GM10248 (cell line): ENCODE measurements around the gene U2AF1.
"Not testable (repeated sequence)": the region's sequence is repeated elsewhere in the genome, so short reads cannot be mapped to it uniquely, and the experiment has no call there.

Source experiments
- CTCF ChIA-PET: fragments of 300-600 bp; sonication (Branson Sonifier 250); formaldehyde crosslinking; extraction: SDS; loops from one replicate; lab custom pipeline; 2021; ENCODE audit warnings: antibody characterized with exemption; lab: Yijun Ruan, JAX
- POLR2A ChIA-PET: fragments of 350-650 bp; sonication (Branson Sonifier 250); formaldehyde crosslinking; extraction: SDS; loops from one replicate; lab custom pipeline; 2020; ENCODE audit warnings: antibody characterized with exemption; lab: Yijun Ruan, JAX
- DNase-seq: peaks from one replicate; pipeline ENCODE4 v3.0.0; 2012; ENCODE audit errors: extremely low spot score

Gene U2AF1

DNA sequence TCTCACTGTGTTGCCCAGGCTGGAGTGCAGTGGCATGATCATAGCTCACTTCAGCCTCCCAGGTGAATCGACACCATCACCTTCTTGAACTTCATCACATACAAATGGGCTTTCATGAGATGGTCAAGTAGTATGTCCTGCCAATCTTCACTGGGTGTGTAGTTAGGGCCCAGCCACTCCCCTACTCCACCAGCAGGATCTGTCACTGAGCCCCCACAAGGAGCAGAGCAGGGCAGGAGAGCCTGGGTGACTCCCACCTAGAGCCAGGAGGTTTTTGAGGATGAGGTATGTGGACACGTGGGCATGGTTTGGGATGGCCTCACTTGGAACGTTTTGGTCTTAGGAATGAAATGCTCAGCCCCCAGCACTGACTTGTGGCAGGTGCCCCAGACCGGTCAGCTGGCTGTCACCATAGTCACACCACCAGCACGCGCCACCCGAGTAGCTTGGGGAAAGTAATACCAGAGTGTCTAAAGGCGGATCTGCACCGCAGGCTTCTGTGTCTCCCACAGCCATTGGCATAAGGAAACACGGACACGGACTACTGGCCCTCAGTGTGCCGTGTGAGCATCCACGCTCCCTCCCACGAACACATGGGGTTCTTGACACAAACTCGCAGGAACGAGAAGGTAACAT, 15.3 kb downstream of the U2AF1 start:
- POLR2A ChIA-PET, DNase-seq, CTCF ChIA-PET: not testable (repeated sequence)

DNA sequence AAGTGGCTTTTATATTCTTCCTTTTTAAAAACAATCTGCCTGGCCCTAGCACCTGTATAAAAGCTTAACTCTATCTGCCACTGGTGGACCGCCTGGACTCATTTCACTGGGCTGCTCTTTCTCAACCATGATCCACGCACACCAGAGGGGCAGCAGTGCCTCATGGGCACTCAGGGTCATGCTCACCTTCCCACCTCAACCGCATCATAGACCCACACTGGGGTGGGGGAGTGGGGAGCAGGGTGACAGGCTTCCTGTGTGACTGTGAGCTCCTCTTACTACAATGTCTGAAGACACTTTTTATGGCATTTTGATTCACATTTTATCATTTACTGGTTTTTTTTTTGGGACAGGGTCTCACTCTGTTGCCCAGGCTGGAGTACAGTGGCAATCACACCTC, 16.4 kb downstream of the U2AF1 start:
- POLR2A ChIA-PET, result not testable (repeated sequence)

DNA sequence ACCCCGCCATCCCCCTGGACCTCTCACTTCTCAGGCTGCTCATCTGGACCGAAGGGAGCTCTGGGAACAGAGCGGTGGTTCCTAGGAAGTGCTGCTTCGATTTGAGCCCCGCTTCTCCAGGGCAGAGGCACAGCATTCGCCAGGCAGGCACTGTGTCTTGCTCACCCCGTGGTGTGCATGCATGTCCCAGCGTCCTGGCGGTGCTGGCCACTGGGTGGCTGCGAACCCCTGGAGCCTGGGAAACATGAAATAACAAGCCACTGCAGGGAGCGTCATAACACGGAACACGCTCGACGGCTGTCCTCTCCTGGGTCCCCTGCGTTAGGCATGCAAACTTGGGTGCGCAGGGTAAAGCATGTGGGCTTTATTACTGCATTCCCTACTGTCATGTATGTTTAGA, 17.9 kb downstream of the U2AF1 start:
- CTCF ChIA-PET, DNase-seq, POLR2A ChIA-PET: not testable (repeated sequence)

More for the DNA sequence above, 16.4 kb downstream of the U2AF1 start:
- CTCF ChIA-PET, DNase-seq: not testable (repeated sequence)

DNA sequence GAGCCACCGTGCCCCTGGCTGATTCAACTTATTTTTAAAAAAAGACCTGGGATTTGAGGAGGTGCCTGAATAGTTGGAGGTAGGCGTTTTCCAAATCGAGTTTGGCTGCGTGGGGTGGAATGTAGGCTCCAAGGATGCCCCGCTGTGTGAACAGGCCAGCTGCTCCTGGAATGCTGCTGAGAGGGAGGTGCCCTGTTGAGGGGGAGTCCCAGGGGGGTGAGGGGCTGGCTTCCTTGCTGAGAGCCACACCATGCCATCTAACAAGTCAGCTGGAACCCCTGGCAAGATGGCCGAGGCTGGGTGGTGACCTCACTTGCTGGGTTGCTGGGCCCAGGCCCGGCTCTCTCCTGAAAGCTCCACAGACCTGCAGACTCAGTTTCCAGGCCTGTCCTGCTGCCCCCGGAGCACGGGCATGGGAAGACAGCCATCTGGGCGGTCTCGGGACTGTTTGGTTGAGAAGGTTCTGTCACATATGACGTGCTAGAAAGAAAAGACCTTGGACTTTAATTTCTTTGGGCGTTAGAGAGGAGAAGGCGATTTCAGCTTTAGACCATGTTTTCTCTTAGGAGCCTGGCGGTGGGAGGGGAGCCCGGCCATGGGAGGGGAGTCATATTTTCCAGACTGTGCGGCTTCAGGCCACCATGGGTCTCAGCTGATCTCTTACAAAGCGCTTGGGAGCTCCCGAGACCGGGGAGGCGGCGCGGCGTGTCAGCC, 24.6 kb downstream of the U2AF1 start:
- CTCF ChIA-PET, DNase-seq, POLR2A ChIA-PET: not testable (repeated sequence)

DNA sequence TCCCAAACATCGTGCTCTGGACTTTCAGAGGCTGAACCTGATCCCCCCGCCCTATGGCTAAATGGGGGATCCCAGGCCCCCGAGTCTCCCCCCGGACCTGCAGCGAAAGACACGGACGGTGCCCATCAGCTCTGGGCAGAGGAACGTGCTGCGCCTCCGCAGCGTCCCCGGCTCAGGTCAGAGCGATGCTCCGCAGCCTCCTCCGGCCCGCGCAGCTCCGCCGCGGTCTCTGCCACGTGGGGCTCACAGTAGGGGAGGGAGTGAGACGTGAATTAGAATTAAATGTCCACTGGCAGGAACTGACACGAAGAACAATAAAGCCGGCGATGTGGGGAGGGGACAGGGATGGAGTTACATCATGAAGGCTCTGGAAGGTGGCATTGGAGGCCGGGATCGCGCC, 30.7 kb downstream of the U2AF1 start:
- POLR2A ChIA-PET, DNase-seq, CTCF ChIA-PET: not testable (repeated sequence)

DNA sequence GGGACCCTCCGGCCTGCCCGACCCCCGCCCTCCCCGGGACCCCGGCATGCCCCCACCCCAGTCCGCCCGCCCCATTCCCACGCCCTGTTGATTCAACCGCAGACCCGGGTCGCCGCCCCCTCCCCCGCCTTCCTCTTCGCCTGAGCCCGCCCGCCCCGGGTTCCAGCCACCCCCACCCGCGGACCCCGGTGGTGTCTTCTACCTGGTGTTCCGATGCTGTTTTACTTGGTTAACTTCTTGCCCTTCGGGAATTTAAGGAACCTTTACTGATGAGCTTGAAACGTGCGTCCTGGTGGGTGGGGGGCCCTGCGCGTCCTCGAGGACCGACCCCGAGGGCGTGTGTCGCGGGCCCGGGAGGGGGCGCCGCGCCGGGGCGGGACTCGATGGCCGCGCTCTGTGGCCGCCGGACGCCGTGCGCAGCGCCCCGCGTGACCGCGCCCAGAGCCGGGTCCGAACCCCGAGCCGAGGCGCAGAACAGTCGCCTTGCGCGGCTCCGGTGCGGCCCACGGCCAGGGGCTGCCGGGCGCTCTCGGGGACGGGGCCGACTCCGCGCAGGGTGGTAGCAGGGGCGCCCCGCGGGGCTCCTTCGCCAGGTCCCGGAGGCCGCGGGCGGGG, 31.2 kb downstream of the U2AF1 start:
- DNase-seq, CTCF ChIA-PET: not testable (repeated sequence)

DNA sequence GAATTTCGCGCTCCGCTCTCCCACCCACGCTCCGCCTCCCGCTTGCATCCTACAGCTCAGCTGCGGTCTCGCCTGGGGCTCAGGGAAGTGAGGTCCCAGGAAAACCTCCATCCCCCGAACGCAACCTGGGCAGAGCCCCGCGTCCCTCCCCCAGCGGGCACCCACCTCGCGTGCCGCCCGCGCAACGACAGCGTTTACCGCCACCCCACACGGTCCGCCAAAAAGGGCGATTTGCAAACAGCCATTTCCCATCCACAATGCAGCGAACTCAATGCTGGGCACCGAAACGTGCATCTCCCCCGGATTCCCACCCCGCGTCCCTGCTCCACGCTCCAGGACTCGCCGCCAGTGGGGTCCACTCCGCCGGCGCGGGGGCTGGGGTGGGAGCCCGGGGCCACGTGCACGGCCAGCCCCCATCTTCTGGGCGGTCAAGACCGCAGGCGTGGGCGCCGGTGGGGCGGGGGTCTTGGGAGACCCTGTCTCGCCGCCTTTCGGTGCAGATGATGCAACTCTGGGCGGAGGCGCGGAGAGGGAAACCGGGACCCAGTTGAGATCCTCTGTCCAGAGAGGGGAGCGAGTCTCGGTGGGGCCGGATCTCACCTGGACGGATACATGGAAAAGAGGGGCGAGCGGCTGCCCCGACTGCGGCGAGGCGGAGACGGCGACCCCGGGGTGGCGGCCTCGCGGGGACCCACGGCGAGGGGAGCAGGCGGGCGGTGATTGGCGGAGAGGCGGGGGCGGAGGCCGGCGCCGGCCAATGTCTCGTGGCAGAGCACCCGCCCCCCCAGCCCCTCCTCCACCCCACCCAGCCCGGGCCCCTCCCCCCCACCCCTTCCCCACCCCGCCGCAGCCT, 32.0 kb downstream of the U2AF1 start, which contains the start of gene CBS:
Gene CBS (minus strand): TSS at position 666 of the 853 bp plus-strand sequence. CDS start 3,642 bp downstream, outside the sequence.
- POLR2A ChIA-PET, DNase-seq, CTCF ChIA-PET: not testable (repeated sequence)

More for the DNA sequence above, 31.2 kb downstream of the U2AF1 start:
- POLR2A ChIA-PET, result not testable (repeated sequence)

DNA sequence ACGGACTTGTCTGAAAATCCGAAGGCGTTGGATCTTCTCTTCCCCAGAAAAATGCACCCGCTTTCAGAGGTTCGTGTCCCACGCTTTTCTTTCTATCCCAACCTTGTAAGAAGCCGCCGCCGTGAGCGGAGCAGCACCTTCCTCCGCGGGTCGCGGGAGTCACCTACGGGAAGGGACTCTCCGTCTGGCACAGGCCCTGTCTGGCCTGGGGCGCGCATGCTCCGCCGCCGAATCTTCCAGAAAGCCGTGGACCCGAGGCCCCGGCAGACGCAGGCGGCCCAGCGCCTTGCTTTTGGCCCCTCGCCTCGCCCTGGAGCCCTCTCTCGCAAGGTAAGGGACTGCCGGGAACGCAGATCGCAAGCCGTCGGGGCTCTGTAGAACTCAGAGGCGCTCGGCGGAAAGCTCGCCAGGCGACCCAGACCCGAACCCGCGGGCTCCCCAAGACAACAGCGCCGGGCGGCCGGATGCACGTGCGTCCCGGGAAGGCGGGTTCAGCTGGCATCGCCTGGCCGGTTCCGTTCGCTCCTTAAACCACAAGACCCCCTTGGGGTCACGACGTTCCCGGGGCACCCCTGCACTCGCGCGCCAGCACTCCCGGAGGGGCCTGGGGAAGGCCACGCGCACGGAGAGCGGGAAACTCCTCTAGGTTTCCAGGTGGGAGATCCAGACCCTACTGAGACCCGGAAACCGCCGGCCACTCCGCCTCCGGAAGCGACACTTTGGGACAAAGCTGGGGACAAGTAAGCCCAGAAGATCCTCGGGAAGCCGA, 32.8 kb downstream of the U2AF1 start:
- DNase-seq, CTCF ChIA-PET, POLR2A ChIA-PET: not testable (repeated sequence)

DNA sequence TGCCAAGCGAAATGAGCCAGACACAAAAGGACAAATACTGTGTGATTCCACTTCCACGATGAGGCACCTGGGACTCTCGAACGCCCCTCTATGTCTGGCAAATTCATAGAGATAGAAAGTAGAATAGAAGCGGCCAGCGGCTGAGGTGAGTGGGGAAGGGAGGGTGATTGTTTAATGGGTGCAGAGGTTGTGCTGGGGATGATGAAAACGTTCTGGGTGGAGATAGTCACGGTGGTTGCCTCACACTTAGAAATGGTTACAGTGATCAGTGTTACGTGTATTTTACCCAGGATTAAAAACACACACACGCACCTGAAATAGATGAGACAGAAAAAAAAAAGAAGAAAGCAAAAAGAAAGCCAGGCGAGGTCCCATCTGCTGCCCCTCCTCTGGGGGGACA, 34.6 kb downstream of the U2AF1 start:
- POLR2A ChIA-PET, DNase-seq, CTCF ChIA-PET: not testable (repeated sequence)

DNA sequence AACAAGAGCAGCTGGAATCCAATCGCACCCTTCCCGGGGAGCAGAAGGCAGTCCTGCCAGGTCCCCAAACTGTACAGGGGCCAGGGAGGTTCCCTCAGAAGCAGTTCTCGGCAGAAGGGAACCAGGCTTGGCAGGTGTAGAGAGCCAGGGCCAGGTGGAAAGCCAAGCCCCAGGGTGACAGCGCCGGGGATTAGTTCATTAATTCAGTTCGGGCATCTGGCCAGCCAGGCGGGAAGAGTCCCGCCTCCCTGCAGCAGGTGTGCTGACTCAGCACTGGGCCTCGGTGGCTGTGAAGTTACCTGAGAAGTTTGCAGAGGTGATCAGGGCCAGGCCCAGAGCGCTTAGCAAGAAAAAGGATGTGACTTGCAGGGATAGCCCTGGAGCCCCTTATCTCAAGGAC, 37.7 kb downstream of the U2AF1 start:
- DNase-seq, CTCF ChIA-PET, POLR2A ChIA-PET: not testable (repeated sequence)

DNA sequence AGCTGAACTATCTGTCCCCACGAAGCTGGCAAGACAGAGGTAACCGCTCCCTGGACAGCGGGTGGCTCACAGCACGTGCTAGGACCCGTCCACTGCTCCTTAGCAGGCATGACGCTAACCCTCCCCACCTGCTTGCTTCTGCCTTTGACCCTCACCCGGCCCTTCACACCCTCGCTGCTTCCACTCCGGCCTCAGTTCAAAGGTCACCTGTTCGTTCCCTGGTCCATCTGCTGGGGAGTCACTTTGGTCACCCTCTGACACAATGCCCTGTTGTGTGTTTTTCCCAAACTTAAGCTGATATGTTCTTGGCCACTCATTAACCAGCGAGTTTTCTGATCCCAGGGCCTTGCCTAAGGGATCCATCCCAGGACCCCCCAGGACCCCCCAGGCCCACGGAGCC, 39.3 kb downstream of the U2AF1 start:
- CTCF ChIA-PET, POLR2A ChIA-PET, DNase-seq: not testable (repeated sequence)

DNA sequence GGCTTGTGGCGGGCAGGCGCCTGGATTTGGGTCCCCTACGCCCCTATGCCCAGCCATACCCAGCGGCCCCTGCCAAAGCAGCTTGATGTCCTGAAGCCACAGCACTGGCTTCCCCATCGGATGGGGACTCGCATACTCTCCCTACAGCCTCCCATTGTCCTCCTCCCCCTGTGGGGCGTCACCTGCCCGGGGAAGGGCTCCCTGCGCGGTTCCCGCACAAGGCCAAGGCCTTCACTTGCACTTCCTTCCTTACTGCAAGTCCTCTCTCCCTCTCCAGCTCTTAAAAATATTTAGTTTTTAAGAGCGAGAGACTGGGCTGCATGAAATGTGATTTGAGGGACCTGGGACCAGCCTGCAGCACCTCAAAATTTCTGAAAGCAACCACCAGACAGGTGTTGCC, 40.7 kb downstream of the U2AF1 start:
- DNase-seq, POLR2A ChIA-PET, CTCF ChIA-PET: not testable (repeated sequence)

DNA sequence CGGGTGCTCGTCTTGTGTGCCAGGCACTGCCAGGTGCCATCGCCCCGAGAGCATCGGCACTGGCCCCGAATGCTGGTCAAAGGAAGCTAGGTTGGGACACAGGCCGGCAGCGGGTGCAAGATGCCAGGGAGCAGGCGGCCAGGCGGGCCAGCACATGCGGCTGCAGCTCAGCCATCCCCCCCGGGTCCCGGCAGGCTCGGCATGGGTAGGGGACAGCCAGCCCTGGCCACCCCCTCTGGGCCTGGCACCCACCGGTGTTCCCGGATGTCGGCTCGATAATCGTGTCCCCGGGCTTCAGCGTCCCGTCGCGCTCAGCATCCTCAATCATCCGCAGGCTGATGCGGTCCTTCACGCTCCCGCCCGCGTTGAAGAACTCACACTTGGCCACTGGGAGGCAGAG, 41.4 kb downstream of the U2AF1 start:
- CTCF ChIA-PET, POLR2A ChIA-PET, DNase-seq: not testable (repeated sequence)

DNA sequence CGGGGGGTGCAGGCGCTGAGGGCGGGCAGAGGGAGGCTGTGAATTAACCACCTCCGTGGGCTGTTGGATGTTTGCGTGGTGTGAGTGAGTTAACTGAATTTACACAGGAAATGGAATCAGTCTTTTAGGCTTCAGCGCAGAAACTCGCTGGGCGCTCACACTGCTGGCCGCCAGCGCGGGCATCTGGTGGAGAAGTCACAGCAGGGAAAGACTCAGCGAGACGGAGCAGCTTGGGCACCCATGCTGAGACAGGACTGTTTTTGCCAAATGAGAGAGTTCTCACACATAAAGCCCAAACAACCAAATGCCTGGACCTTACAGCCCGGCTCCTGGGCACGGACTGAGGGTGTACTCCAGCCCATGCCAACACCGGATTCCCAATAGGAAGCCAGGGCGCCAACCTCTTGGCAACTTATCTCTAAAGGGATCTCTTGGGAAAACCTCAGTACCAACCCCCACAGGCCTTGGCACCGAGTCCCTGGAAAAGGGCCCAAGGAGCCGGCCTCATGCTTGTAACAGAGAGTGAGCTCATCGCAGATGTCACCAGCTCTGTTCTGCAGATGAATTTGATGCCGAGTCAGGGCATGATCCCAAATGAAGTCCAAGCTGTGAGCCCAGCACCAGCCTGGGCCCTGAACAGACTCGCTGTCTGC, 43.0 kb downstream of the U2AF1 start:
- POLR2A ChIA-PET, CTCF ChIA-PET, DNase-seq: not testable (repeated sequence)

DNA sequence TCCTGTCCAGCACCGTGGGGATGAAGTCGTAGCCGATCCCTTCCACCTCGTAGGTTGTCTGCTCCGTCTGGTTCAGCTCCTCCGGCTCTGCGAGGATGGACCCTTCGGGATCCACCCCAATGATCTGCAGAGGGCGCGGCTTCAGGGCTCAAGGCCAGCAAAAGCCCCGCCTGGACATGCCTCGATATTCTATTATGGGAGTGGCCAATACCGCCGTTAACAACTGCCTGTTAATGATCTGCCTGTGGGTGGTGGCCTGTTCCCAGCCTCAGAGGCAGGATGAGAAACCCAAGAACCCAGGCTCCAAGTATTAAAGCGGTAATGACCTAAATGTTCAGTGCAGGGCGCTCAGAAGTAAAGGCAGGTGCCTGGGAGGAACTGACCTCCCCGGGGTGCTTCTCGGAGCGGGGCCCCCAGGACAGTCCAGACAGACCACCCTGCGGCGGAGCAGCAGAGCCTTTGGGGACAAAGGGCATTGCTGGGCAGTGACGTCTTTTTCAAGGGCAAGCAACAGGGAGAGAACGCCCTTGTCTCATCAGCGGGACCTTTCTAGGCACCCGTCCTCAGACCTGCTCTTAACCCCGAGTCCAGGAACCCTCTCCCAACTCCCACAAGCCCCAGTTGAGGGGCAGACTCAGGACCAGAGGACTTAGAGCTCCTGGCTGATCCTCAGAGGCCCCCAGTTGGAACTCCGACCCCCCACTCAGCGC, 44.3 kb downstream of the U2AF1 start:
- POLR2A ChIA-PET, CTCF ChIA-PET, DNase-seq: not testable (repeated sequence)

DNA sequence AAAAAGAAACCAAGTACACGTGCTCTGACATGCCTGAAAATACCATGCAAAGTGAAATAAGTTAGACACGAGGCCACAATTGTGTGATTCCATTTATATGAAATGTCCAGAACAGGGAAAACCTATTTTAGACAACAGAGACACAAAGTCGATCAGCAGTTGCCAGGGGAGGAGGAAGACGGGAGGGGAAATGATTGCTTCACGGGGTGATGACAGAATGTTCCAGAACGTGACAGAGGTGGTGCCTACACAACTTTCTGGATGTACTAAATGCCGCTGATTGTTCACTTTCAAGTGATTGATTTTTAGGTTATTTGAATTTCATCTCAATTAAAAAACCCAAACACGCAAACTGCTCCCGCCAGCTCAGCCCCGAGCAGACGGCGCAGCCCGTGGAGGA, 54.3 kb downstream of the U2AF1 start:
- DNase-seq, POLR2A ChIA-PET, CTCF ChIA-PET: not testable (repeated sequence)
